ENCODE measurements around the gene PTCH2.

PTCH2 gene

DNA sequence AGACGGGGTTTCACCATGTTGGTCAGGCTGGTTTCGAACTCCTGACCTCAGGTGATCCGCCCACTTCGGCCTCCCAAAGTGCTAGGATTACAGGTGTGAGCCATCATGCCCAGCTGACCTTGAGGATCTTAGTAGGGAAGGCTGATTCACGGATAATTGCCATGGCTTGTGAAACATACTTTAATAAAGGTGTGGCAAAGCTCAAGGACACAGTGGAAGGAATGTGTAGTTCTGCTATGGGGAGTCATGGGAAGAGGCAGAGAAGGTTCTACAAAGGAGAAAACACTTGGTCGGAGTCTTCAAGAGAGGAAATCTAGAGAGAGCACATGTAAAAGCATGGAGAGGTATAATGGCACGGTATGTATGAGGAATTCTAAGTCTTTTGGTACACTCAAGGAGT lies 12.7 kb upstream of the PTCH2 start:
- Histone ChIP-seq H2AFZ (ENCODE audit: low read depth) (no peak overlapping the region), H3K36me3 (ENCODE audit: insufficient read depth) (no peaks in the 10 kb centered on the region; the same call in 1 of the 2 replicates), H3K4me2 (no peak overlapping the region), H4K20me1 (ENCODE audit: insufficient read depth) (no peaks in the 10 kb centered on the region), H3K9ac (no peak overlapping the region), H3K4me1 (ENCODE audit: low read depth, poor library complexity, severe bottlenecking) (no peaks in the 10 kb centered on the region), H3K4me3 (IDR thresholded peaks at IDR 0.05; ENCODE audit: insufficient read depth, low read depth, low read length) (no peak overlapping the region), H3K27ac (no peak overlapping the region), H3K27me3 (ENCODE audit: insufficient read depth, low read depth) (no peaks in the 10 kb centered on the region), H3K79me2 (ENCODE audit: insufficient read depth, low read depth) (no peaks in the 10 kb centered on the region)
- TF ChIP-seq, protein P1, sequence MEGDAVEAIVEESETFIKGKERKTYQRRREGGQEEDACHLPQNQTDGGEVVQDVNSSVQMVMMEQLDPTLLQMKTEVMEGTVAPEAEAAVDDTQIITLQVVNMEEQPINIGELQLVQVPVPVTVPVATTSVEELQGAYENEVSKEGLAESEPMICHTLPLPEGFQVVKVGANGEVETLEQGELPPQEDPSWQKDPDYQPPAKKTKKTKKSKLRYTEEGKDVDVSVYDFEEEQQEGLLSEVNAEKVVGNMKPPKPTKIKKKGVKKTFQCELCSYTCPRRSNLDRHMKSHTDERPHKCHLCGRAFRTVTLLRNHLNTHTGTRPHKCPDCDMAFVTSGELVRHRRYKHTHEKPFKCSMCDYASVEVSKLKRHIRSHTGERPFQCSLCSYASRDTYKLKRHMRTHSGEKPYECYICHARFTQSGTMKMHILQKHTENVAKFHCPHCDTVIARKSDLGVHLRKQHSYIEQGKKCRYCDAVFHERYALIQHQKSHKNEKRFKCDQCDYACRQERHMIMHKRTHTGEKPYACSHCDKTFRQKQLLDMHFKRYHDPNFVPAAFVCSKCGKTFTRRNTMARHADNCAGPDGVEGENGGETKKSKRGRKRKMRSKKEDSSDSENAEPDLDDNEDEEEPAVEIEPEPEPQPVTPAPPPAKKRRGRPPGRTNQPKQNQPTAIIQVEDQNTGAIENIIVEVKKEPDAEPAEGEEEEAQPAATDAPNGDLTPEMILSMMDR (conservative IDR thresholded peaks at IDR 0.05; ENCODE audit: low read depth, low read length): no peak

DNA sequence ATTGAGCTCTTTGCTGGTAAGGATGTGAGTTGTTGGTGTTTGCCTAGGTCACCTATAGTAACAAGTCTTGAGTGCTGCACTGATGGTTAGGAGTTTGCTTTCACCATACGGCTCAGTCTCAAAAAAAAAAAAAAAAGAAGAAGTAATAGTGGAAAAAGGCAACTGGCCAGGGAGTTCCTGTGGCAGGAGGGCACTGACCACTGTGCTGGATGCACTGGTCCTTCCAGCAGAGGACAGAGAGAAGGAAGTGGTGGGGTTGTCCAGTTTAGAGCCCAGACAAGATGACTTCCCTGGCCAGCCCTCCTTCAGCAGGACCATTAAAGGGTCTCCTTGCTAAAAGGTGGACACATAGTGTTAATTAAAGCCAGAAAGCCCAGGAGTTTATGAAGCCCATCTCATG lies 11.9 kb upstream of the PTCH2 start:
- Histone ChIP-seq H4K20me1 (ENCODE audit: insufficient read depth) (no peaks in the 10 kb centered on the region), H3K4me1 (ENCODE audit: low read depth, poor library complexity, severe bottlenecking) (no peaks in the 10 kb centered on the region), H3K27ac (no peak overlapping the region), H3K36me3 (ENCODE audit: insufficient read depth) (no peaks in the 10 kb centered on the region; the same call in 1 of the 2 replicates), H3K27me3 (ENCODE audit: insufficient read depth, low read depth) (no peaks in the 10 kb centered on the region), H3K4me2 (no peak overlapping the region), H2AFZ (ENCODE audit: low read depth) (no peak overlapping the region), H3K4me3 (IDR thresholded peaks at IDR 0.05; ENCODE audit: insufficient read depth, low read depth, low read length) (no peak overlapping the region), H3K79me2 (ENCODE audit: insufficient read depth, low read depth) (no peaks in the 10 kb centered on the region), H3K9ac (no peak overlapping the region)
- TF ChIP-seq, protein P1 (conservative IDR thresholded peaks at IDR 0.05; ENCODE audit: low read depth, low read length): no peak

DNA sequence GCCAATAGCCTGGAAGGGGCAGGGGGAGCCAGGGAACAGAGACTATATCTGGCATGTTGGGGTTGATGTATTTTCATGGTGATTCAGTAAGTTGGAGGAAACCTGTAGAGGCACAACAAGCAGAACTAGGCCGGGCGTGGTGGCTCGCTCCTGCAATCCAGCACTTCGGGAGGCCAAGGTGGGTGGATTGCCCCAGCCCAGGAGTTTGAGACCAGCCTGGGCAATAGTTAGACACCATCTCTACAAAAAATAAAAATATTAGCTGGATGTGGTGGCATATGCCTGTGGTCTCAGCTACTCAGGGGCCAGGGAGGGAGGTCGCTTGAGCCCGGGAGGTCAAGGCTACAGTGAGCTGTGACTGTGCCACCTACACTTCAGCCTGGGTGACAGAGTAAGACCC lies 10.1 kb upstream of the PTCH2 start:
- Histone ChIP-seq H3K4me3 (IDR thresholded peaks at IDR 0.05; ENCODE audit: insufficient read depth, low read depth, low read length) (no peak overlapping the region), H2AFZ (ENCODE audit: low read depth) (no peak overlapping the region), H3K27ac (no peak overlapping the region), H3K27me3 (ENCODE audit: insufficient read depth, low read depth) (no peaks in the 10 kb centered on the region), H3K36me3 (ENCODE audit: insufficient read depth) (no peaks in the 10 kb centered on the region; the same call in 1 of the 2 replicates), H3K4me2 (no peak overlapping the region), H3K4me1 (ENCODE audit: low read depth, poor library complexity, severe bottlenecking) (no peaks in the 10 kb centered on the region), H3K9ac (no peak overlapping the region), H3K79me2 (ENCODE audit: insufficient read depth, low read depth) (no peaks in the 10 kb centered on the region), H4K20me1 (ENCODE audit: insufficient read depth) (no peaks in the 10 kb centered on the region)
- TF ChIP-seq, protein P1 (conservative IDR thresholded peaks at IDR 0.05; ENCODE audit: low read depth, low read length): no peak

DNA sequence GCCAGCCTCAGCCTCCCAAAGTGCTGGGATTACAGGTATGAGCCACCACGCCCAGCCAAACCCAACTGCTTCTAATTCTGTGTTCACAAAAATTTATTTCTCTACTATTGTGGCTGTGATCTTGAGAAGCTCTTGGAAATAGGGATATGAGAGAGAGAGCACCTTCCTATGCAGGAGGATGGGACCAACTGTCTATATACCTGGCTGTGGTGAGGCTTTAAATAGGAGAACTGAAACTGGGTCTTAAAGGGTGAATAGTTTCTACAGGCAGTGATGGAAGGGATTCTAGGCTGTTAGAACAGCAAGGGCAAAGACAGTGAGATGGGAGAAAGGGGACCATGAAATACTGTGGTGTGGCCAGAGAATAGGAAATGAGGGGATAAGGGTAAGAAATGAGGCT lies 8.3 kb upstream of the PTCH2 start:
- no peak overlapping the region for H3K9ac ChIP-seq
- H3K79me2 ChIP-seq (ENCODE audit: insufficient read depth, low read depth): no peaks in the 10 kb centered on the region
- H3K4me2 ChIP-seq: no peak overlapping the region
- TF ChIP-seq, protein P1 (conservative IDR thresholded peaks at IDR 0.05; ENCODE audit: low read depth, low read length): no peak
- H3K36me3 ChIP-seq (ENCODE audit: insufficient read depth): no peaks in the 10 kb centered on the region; the same call in 1 of the 2 replicates
- H3K4me1 ChIP-seq (ENCODE audit: low read depth, poor library complexity, severe bottlenecking): no peaks in the 10 kb centered on the region
- no peak overlapping the region for H3K27ac ChIP-seq
- H4K20me1 ChIP-seq (ENCODE audit: insufficient read depth): no peaks in the 10 kb centered on the region
- H3K4me3 ChIP-seq (IDR thresholded peaks at IDR 0.05; ENCODE audit: insufficient read depth, low read depth, low read length): no peak overlapping the region
- no peaks in the 10 kb centered on the region for H3K27me3 ChIP-seq (ENCODE audit: insufficient read depth, low read depth)
- no peak overlapping the region for H2AFZ ChIP-seq (ENCODE audit: low read depth)
